ENCODE results near the gene TMPRSS6. TPM values are rescaled to one million over a fixed set of nuclear protein-coding genes. Genes with fewer than 3 reads are reported as not detected.

TMPRSS6 gene
- total and polyA plus RNA-seq, 3 experiments from 2014 or later, result 0.16 to 0.68 (median 0.42) TPM

- no peaks in the 10 kb centered on the region for H3K36me3 ChIP-seq (ENCODE audit: insufficient read depth, low read length)
- Mint-ChIP-seq H3K27ac (peak overlapping the region; percentile 96 to 100 (median 99)), H3K4me3 (no peak overlapping the region), H3K36me3 (peaks cover under 1 to 19% (median 5%) of the 10 kb centered on the region in 3 donors), H3K27me3 (peaks cover 0 to 1% of the 10 kb centered on the region in 2 donors), H3K9me3 (no peaks in the 10 kb centered on the region), H3K4me1 (peaks cover 36 to 66% (median 48%) of the 10 kb centered on the region in 3 donors)
- ChIA-PET CTCF (interaction anchor here (0.7 to 5.4 kb wide), 10 partner anchors 15 to 143 kb away, joined by 3 to 32 read pairs (median 4); partner anchors contain the start of gene IL2RB), POLR2A (interaction anchor here (0.7 to 3.2 kb wide), 3 partner anchors 28 to 103 kb away, joined by 3 to 42 read pairs (median 4); partner anchors contain the start of gene IL2RB)
- H3K27me3 ChIP-seq (ENCODE audit: insufficient read depth, low read length, poor library complexity, severe bottlenecking), result no peaks in the 10 kb centered on the region
- peak overlapping the region; percentile 95 for H3K27ac ChIP-seq (ENCODE audit: low read depth, low read length)
- no peaks in the 10 kb centered on the region for H3K9me3 ChIP-seq (ENCODE audit: low read length)
- no peak overlapping the region for H3K4me3 ChIP-seq (ENCODE audit: low read length)
- no peak for DNase-seq
- H3K4me1 ChIP-seq (ENCODE audit: insufficient read depth, low read length), result peaks cover 30% of the 10 kb centered on the region
These were observed 11.2 kb upstream of the TMPRSS6 start for GRCh38 chr22:37120569-37121340.

- Mint-ChIP-seq H3K4me1 (peaks cover 36 to 66% (median 48%) of the 10 kb centered on the region in 3 donors), H3K27me3 (peaks cover 0 to 1% of the 10 kb centered on the region in 2 donors), H3K36me3 (peaks cover 3 to 14% (median 5%) of the 10 kb centered on the region in 3 donors), H3K9me3 (no peaks in the 10 kb centered on the region), H3K27ac (peak overlapping the region in 6 of 8 donors; percentile 89 to 100 (median 99)), H3K4me3 (no peak overlapping the region)
- POLR2A ChIA-PET, result interaction anchor here (0.7 kb wide), 1 partner anchor 43 kb away, joined by 4 read pairs; no protein-coding TSS in a partner anchor
- Histone ChIP-seq H3K27ac (ENCODE audit: low read depth, low read length) (no peak overlapping the region), H3K36me3 (ENCODE audit: insufficient read depth, low read length) (no peaks in the 10 kb centered on the region), H3K27me3 (ENCODE audit: insufficient read depth, low read length, poor library complexity, severe bottlenecking) (no peaks in the 10 kb centered on the region), H3K9me3 (ENCODE audit: low read length) (no peaks in the 10 kb centered on the region), H3K4me3 (ENCODE audit: low read length) (no peak overlapping the region), H3K4me1 (ENCODE audit: insufficient read depth, low read length) (peaks cover 30% of the 10 kb centered on the region)
- CTCF ChIA-PET, result interaction anchor here (0.7 to 1.7 kb wide), 7 partner anchors 14 to 140 kb away, joined by 3 to 4 read pairs (median 3); partner anchors contain the start of gene IL2RB
- no peak for DNase-seq
These were observed 10.4 kb upstream of the TMPRSS6 start for GRCh38 chr22:37119872-37120271.

DNA sequence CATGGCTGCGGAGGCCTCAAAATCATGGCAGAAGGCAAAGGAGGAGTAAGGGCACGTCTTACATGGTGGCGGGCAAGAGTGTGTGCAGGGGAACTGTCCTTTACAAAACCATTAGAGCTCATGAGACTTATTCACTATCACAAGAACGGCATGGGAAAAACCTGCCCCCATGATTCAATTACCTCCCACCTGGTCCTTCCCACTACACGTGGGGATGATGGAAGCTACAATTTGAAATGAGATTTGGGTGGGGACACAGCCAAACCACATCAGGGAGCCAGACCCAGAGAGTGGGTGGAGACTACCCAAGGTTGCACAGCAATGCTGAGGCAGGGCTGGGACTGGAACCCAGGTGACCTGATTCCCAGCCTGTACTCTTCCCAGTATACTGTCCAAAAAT lies 8.6 kb upstream of the TMPRSS6 start:
- Mint-ChIP-seq H3K36me3 (peaks cover 4 to 8% (median 5%) of the 10 kb centered on the region in 3 donors), H3K4me1 (peaks cover 28 to 51% (median 36%) of the 10 kb centered on the region in 3 donors), H3K27ac (peak overlapping the region in 6 of 8 donors; percentile 48 to 96 (median 68)), H3K27me3 (peaks cover 0 to 1% of the 10 kb centered on the region in 2 donors), H3K4me3 (peak overlapping the region in 1 of 7 donors; percentile 30), H3K9me3 (no peaks in the 10 kb centered on the region)
- ChIA-PET CTCF (interaction anchor here (2.7 kb wide), 1 partner anchor 81 kb away, joined by 7 read pairs; no protein-coding TSS in a partner anchor), POLR2A (no interaction called here)
- H3K9me3 ChIP-seq (ENCODE audit: low read length), result no peaks in the 10 kb centered on the region
- H3K27me3 ChIP-seq (ENCODE audit: insufficient read depth, low read length, poor library complexity, severe bottlenecking), result no peaks in the 10 kb centered on the region
- no peaks in the 10 kb centered on the region for H3K36me3 ChIP-seq (ENCODE audit: insufficient read depth, low read length)
- no peak for DNase-seq
- H3K4me3 ChIP-seq (ENCODE audit: low read length), result no peak overlapping the region
- H3K4me1 ChIP-seq (ENCODE audit: insufficient read depth, low read length), result peaks cover 26% of the 10 kb centered on the region
- no peak overlapping the region for H3K27ac ChIP-seq (ENCODE audit: low read depth, low read length)

DNA sequence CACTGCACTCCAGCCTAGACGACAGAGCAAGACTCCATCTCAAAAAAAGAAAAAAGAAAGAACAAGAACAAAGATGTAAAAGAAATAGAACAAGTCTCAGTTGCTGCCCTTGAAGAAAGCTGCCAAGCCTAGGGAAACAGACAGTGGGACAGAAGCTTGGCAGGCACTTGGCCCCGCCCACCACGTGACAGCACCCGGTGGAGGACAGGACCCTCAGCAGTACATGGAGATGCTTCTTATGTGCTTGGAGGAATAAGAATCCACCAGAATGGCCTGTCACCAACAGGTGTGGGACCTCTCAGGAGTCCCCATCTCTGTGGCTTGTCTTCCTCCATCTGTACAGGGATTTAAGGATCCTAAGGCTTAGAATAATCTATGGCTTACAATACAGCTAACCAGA lies 7.6 kb upstream of the TMPRSS6 start:
- no peak overlapping the region for H3K4me3 Mint-ChIP-seq
- no peaks in the 10 kb centered on the region for H3K9me3 ChIP-seq (ENCODE audit: low read length)
- CTCF ChIA-PET, result interaction anchor here (2.7 kb wide), 1 partner anchor 82 kb away, joined by 7 read pairs; no protein-coding TSS in a partner anchor
- peak overlapping the region in 5 of 8 donors; percentile 14 to 88 (median 75) for H3K27ac Mint-ChIP-seq
- POLR2A ChIA-PET, result no interaction called here
- H3K27me3 ChIP-seq (ENCODE audit: insufficient read depth, low read length, poor library complexity, severe bottlenecking), result no peaks in the 10 kb centered on the region
- no peak for DNase-seq
- no peaks in the 10 kb centered on the region for H3K36me3 ChIP-seq (ENCODE audit: insufficient read depth, low read length)
- peaks cover 18 to 41% (median 26%) of the 10 kb centered on the region in 3 donors for H3K4me1 Mint-ChIP-seq
- H3K27ac ChIP-seq (ENCODE audit: low read depth, low read length), result no peak overlapping the region
- H3K36me3 Mint-ChIP-seq, result peaks cover 4 to 8% (median 5%) of the 10 kb centered on the region in 3 donors
- H3K9me3 Mint-ChIP-seq, result no peaks in the 10 kb centered on the region
- peaks cover 0 to under 1% of the 10 kb centered on the region in 2 donors for H3K27me3 Mint-ChIP-seq
- H3K4me1 ChIP-seq (ENCODE audit: insufficient read depth, low read length), result peaks cover 16% of the 10 kb centered on the region
- H3K4me3 ChIP-seq (ENCODE audit: low read length), result no peak overlapping the region

DNA sequence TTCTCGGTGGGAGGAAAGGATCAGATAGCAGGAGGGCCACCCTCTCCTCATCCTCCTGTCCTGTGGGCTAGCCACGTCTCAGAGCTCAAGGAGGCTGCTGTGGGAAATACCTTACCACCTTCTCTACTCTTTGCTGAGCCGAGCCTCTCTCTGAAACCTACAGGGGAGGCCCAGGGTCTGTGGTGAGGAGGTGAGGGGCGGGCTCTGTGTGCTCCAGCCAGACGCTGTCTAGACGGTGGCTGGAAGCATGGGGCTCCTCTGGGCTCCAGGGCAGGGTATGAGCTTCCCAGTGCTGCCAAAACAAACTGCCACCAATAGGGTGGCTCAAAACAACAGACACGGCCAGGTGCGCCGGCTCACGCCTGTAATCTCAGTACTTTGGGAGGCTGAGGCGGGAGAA lies 5.5 kb upstream of the TMPRSS6 start:
- ChIA-PET CTCF (no interaction called here), POLR2A (no interaction called here)
- H3K9me3 Mint-ChIP-seq, result no peaks in the 10 kb centered on the region
- DNase-seq, result no peak
- peaks cover 10 to 25% (median 12%) of the 10 kb centered on the region in 3 donors for H3K4me1 Mint-ChIP-seq
- H3K27ac ChIP-seq (ENCODE audit: low read depth, low read length), result no peak overlapping the region
- H3K36me3 Mint-ChIP-seq, result peaks cover 4 to 8% (median 8%) of the 10 kb centered on the region in 3 donors
- no peaks in the 10 kb centered on the region for H3K27me3 ChIP-seq (ENCODE audit: insufficient read depth, low read length, poor library complexity, severe bottlenecking)
- H3K27ac Mint-ChIP-seq, result peak overlapping the region in 1 of 8 donors; percentile 20
- no peak overlapping the region for H3K4me3 ChIP-seq (ENCODE audit: low read length)
- no peaks in the 10 kb centered on the region for H3K9me3 ChIP-seq (ENCODE audit: low read length)
- no peaks in the 10 kb centered on the region for H3K27me3 Mint-ChIP-seq
- H3K4me3 Mint-ChIP-seq, result no peak overlapping the region
- no peaks in the 10 kb centered on the region for H3K36me3 ChIP-seq (ENCODE audit: insufficient read depth, low read length)
- no peaks in the 10 kb centered on the region for H3K4me1 ChIP-seq (ENCODE audit: insufficient read depth, low read length)

GRCh38 chr22:37113757-37114156 lies 4.2 kb upstream of the TMPRSS6 start:
- peaks cover 8 to 17% (median 10%) of the 10 kb centered on the region in 3 donors for H3K4me1 Mint-ChIP-seq
- no peaks in the 10 kb centered on the region for H3K27me3 ChIP-seq (ENCODE audit: insufficient read depth, low read length, poor library complexity, severe bottlenecking)
- H3K27ac ChIP-seq (ENCODE audit: low read depth, low read length), result no peak overlapping the region
- no peak overlapping the region for H3K4me3 Mint-ChIP-seq
- ChIA-PET POLR2A (no interaction called here), CTCF (interaction anchor here (1.6 kb wide), 1 partner anchor 21 kb away, joined by 3 read pairs; no protein-coding TSS in a partner anchor)
- H3K36me3 ChIP-seq (ENCODE audit: insufficient read depth, low read length), result no peaks in the 10 kb centered on the region
- no peaks in the 10 kb centered on the region for H3K9me3 ChIP-seq (ENCODE audit: low read length)
- no peak overlapping the region for H3K4me3 ChIP-seq (ENCODE audit: low read length)
- H3K9me3 Mint-ChIP-seq, result no peaks in the 10 kb centered on the region
- no peak for DNase-seq
- H3K27me3 Mint-ChIP-seq, result no peaks in the 10 kb centered on the region
- no peak overlapping the region for H3K27ac Mint-ChIP-seq
- peaks cover 4 to 8% (median 8%) of the 10 kb centered on the region in 3 donors for H3K36me3 Mint-ChIP-seq
- H3K4me1 ChIP-seq (ENCODE audit: insufficient read depth, low read length), result no peaks in the 10 kb centered on the region

GRCh38 chr22:37112084-37112728 lies 2.7 kb upstream of the TMPRSS6 start:
- ChIA-PET POLR2A (no interaction called here), CTCF (interaction anchor here (1.6 kb wide), 1 partner anchor 20 kb away, joined by 3 read pairs; no protein-coding TSS in a partner anchor)
- Mint-ChIP-seq H3K9me3 (no peaks in the 10 kb centered on the region), H3K27me3 (no peaks in the 10 kb centered on the region), H3K36me3 (peaks cover 2 to 8% (median 8%) of the 10 kb centered on the region in 3 donors), H3K4me1 (peaks cover 0 to 7% (median 0%) of the 10 kb centered on the region in 3 donors), H3K4me3 (no peak overlapping the region), H3K27ac (peak overlapping the region in 1 of 8 donors; percentile 69)
- no peak overlapping the region for H3K4me3 ChIP-seq (ENCODE audit: low read length)
- no peaks in the 10 kb centered on the region for H3K4me1 ChIP-seq (ENCODE audit: insufficient read depth, low read length)
- no peaks in the 10 kb centered on the region for H3K36me3 ChIP-seq (ENCODE audit: insufficient read depth, low read length)
- no peaks in the 10 kb centered on the region for H3K9me3 ChIP-seq (ENCODE audit: low read length)
- no peak overlapping the region for H3K27ac ChIP-seq (ENCODE audit: low read depth, low read length)
- DNase-seq, result no peak
- H3K27me3 ChIP-seq (ENCODE audit: insufficient read depth, low read length, poor library complexity, severe bottlenecking), result no peaks in the 10 kb centered on the region

Data from CD8-positive, alpha-beta memory T cell (primary cell).